ENCODE data around the gene MEPCE.

DNA sequence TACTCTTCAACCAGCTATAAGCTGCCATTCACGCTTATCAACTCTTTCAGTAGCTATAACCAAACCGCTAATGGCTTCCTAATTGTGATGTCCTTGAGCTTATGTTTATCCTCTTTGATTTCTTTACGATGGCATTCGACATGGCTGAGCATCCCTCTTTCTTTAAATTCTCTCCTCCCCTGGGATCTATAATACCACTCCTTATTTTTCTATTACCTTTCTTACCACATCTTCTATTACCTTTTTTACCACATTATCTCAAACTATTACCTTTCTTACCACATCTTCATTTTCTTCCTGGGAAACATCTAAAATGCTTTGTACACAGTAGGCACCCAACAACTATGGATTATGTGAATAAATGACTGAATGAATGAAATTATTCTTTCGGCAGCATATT is 14.2 kb upstream of the MEPCE start:
- TF ChIP-seq CTCF (optimal IDR thresholded peaks at IDR 0.05 in 1 of 3, IDR thresholded peaks at IDR 0.05 in 1 of 3, conservative IDR thresholded peaks at IDR 0.05 in 1 of 3; ENCODE audit: extremely low read depth in 1 of 3, insufficient read depth in 2 of 3, low read length in 3 of 3) (no peak), EZH2 (IDR thresholded peaks at IDR 0.05; ENCODE audit: low read length) (no peak)
